PC-9 (cell line): ENCODE measurements around the gene CTAG1B. TPM values are rescaled to one million over a fixed set of nuclear protein-coding genes. Genes with fewer than 3 reads are reported as not detected.

Experiments
- BruUV-seq: library from RNA; stranded (reverse); fragments of 400-500 nt; replicated peaks from 2 replicates; lab custom pipeline; 2021; lab: Mats Ljungman, UMichigan
- CTCF ChIA-PET: fragments of 300-600 bp; sonication (Branson Sonifier 250); formaldehyde crosslinking; loops from one replicate; lab custom pipeline; 2022; ENCODE audit warnings: antibody characterized with exemption; lab: Charles Lee
- POLR2A ChIA-PET: fragments of 300-600 bp; sonication (Branson Sonifier 250); formaldehyde crosslinking; loops from one replicate; lab custom pipeline; 2022; ENCODE audit warnings: antibody characterized with exemption; ENCODE audit not compliant: unreplicated experiment; lab: Charles Lee
- DNase-seq, 2 experiments: peaks; one replicate each; pipeline versions ENCODE4 v3.0.0 to v3.0.0-alpha.2; 2015 to 2022; ENCODE audit warnings: mixed read lengths in 1 of 2
- H2AFZ ChIP-seq: fragments of 200-600 bp; sonication (generic); 2 replicates; pipeline ENCODE4 v1.8.1; 2017; ENCODE audit warnings: antibody characterized with exemption
- H3F3A ChIP-seq: fragments of 200-600 bp; sonication (generic); 2 replicates; pipeline ENCODE4 v1.8.1; 2017; ENCODE audit warnings: antibody characterized with exemption, mild to moderate bottlenecking, low read depth; ENCODE audit not compliant: insufficient read depth
- H3K27ac ChIP-seq: fragments of 200-600 bp; sonication (generic); 2 replicates; pipeline ENCODE4 v1.6.1; 2016; ENCODE audit warnings: mixed run types
- H3K27me3 ChIP-seq: fragments of 200-600 bp; sonication (generic); 2 replicates; pipeline ENCODE4 v1.6.1; 2016; ENCODE audit warnings: low read depth, mixed run types; ENCODE audit not compliant: insufficient read depth
- H3K36me3 ChIP-seq: fragments of 200-600 bp; sonication (generic); 2 replicates; pipeline ENCODE4 v1.6.1; 2016; ENCODE audit warnings: low read depth, mixed run types
- H3K4me1 ChIP-seq: fragments of 200-600 bp; sonication (generic); replicated peaks from 2 replicates; pipeline ENCODE4 v1.6.1; 2016; ENCODE audit warnings: mixed run types; ENCODE audit not compliant: insufficient read depth
- H3K4me2 ChIP-seq: fragments of 200-600 bp; sonication (generic); 2 replicates; pipeline ENCODE4 v1.6.1; 2017; ENCODE audit warnings: mixed run types
- H3K4me3 ChIP-seq: fragments of 200-600 bp; sonication (generic); 2 replicates; pipeline ENCODE4 v1.6.1; 2016; ENCODE audit warnings: mixed run types
- H3K79me2 ChIP-seq: fragments of 200-600 bp; sonication (generic); 2 replicates; pipeline ENCODE4 v1.6.1; 2017; ENCODE audit warnings: low read depth, mixed run types
- H3K9me2 ChIP-seq: fragments of 200-600 bp; sonication (generic); 2 replicates; pipeline ENCODE4 v1.8.1; 2017; ENCODE audit warnings: mild to moderate bottlenecking; ENCODE audit not compliant: insufficient read depth
- H3K9me3 ChIP-seq: fragments of 200-600 bp; sonication (generic); 2 replicates; pipeline ENCODE4 v1.8.1; 2016; ENCODE audit warnings: low read depth; ENCODE audit not compliant: insufficient read depth
- H4K20me1 ChIP-seq: fragments of 200-600 bp; sonication (generic); 2 replicates; pipeline ENCODE4 v1.8.1; 2017; ENCODE audit not compliant: insufficient read depth
- EZH2 ChIP-seq: fragments of 200-600 bp; sonication (generic); IDR thresholded peaks from 2 replicates; pipeline ENCODE4 v1.8.0; 2017; ENCODE audit warnings: antibody characterized with exemption, low read depth
- intact Hi-C: fragments of 100-400 bp; cut with micrococcal nuclease; formaldehyde crosslinking; loops from one replicate; pipeline ENCODE4 v1.10.0; 2022; ENCODE audit not compliant: unreplicated experiment
- total RNA-seq: library from RNA; stranded (reverse); gene quantifications from 2 replicates; pipeline ENCODE4 v1.2.3, GENCODE V29; 2021
- TF ChIP-seq, protein P1 (sequence below): fragments of 200-600 bp; sonication (generic); conservative IDR thresholded peaks from 2 replicates; pipeline ENCODE4 v1.6.1; 2017; ENCODE audit warnings: mixed run types, antibody characterized with exemption, mild to moderate bottlenecking, moderate library complexity

Gene CTAG1B
- total RNA-seq, 1 experiment from 2014 or later = not detected

- no peaks in the 10 kb centered on the region for H3K9me2 ChIP-seq
- BruUV-seq = no TSS peak
- H3K27ac ChIP-seq = no peak overlapping the region
- H3K4me3 ChIP-seq = no peak overlapping the region
- intact Hi-C loops = no loop called here
- TF ChIP-seq, protein P1, sequence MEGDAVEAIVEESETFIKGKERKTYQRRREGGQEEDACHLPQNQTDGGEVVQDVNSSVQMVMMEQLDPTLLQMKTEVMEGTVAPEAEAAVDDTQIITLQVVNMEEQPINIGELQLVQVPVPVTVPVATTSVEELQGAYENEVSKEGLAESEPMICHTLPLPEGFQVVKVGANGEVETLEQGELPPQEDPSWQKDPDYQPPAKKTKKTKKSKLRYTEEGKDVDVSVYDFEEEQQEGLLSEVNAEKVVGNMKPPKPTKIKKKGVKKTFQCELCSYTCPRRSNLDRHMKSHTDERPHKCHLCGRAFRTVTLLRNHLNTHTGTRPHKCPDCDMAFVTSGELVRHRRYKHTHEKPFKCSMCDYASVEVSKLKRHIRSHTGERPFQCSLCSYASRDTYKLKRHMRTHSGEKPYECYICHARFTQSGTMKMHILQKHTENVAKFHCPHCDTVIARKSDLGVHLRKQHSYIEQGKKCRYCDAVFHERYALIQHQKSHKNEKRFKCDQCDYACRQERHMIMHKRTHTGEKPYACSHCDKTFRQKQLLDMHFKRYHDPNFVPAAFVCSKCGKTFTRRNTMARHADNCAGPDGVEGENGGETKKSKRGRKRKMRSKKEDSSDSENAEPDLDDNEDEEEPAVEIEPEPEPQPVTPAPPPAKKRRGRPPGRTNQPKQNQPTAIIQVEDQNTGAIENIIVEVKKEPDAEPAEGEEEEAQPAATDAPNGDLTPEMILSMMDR = no peak
- TF ChIP-seq EZH2 = no peak
- no peak overlapping the region for H3K4me2 ChIP-seq
- H3F3A ChIP-seq = no peaks in the 10 kb centered on the region
- no peaks in the 10 kb centered on the region for H3K9me3 ChIP-seq
- ChIA-PET POLR2A (no interaction called here), CTCF (no interaction called here)
- no peak overlapping the region for H2AFZ ChIP-seq
- no peaks in the 10 kb centered on the region for H4K20me1 ChIP-seq
- no peaks in the 10 kb centered on the region for H3K36me3 ChIP-seq
- no peak for DNase-seq
- H3K27me3 ChIP-seq = peaks cover 36% of the 10 kb centered on the region
- no peaks in the 10 kb centered on the region for H3K4me1 ChIP-seq
- no peaks in the 10 kb centered on the region for H3K79me2 ChIP-seq
Observed at GRCh38 chrX:154652311-154653047, 33.4 kb upstream of the CTAG1B start.

- Histone ChIP-seq H3K36me3 (no peaks in the 10 kb centered on the region), H3K4me3 (no peak overlapping the region), H3K27ac (no peak overlapping the region), H3K9me2 (no peaks in the 10 kb centered on the region), H3K27me3 (peaks cover 21% of the 10 kb centered on the region; the same call in 1 of the 2 replicates), H3K4me1 (no peaks in the 10 kb centered on the region), H3K79me2 (no peaks in the 10 kb centered on the region), H2AFZ (no peak overlapping the region), H3K9me3 (no peaks in the 10 kb centered on the region), H4K20me1 (no peaks in the 10 kb centered on the region), H3F3A (no peaks in the 10 kb centered on the region), H3K4me2 (no peak overlapping the region)
- BruUV-seq = no TSS peak
- CTCF ChIA-PET = no interaction called here
- intact Hi-C loops = no loop called here
- TF ChIP-seq, protein P1 = no peak
- TF ChIP-seq EZH2 = no peak
- DNase-seq = no peak
- POLR2A ChIA-PET = no interaction called here
Observed at GRCh38 chrX:154650221-154650510, 31.1 kb upstream of the CTAG1B start.

DNA sequence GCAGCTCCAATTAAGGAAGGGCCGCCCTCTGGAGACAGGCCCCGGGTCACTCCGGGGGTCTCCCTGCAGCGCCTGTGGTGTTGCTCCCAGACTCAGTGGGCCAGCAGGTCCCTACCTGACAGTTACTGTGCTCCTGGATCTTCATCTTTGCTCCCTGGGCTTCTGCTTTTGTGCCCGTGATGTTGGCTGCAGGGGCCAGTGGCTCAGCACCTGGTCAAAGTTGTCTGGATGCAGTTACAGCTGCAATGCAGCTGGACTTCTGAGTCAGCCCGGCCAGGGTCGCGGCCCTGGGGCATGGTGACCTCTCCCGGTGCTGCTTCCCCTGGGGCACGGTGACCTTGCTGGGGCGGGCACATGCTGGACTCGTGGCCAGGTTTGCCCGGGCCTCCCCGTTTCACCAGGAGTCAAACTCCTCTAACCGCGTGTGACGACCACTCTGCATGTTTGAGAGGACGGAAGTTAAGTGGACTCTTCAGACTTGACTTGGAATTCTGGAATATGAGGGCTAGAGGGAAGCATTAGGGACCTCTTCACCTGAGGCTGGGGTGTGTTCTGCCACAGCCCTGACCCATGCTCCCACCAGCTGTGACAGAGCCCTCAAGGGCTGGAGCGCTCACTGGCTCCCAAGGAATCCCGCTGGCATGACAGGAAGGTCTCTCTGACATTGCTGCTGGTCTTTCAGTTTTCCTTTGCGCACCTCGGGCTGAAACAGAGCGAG lies 30.6 kb upstream of the CTAG1B start:
- H3K9me2 ChIP-seq = no peaks in the 10 kb centered on the region
- intact Hi-C loops = no loop called here
- no peaks in the 10 kb centered on the region for H3K36me3 ChIP-seq
- H4K20me1 ChIP-seq = no peaks in the 10 kb centered on the region
- DNase-seq = no peak
- H3K27me3 ChIP-seq = peaks cover 17% of the 10 kb centered on the region; the same call in 1 of the 2 replicates
- H3F3A ChIP-seq = no peaks in the 10 kb centered on the region
- no TSS peak for BruUV-seq
- no peaks in the 10 kb centered on the region for H3K79me2 ChIP-seq
- H3K4me3 ChIP-seq = no peak overlapping the region
- H3K9me3 ChIP-seq = no peaks in the 10 kb centered on the region
- H3K27ac ChIP-seq = no peak overlapping the region
- TF ChIP-seq, protein P1 = no peak
- no peak for TF ChIP-seq EZH2
- no peaks in the 10 kb centered on the region for H3K4me1 ChIP-seq
- ChIA-PET CTCF (no interaction called here), POLR2A (interaction anchor here (0.6 kb wide), 1 partner anchor 159 kb away, joined by 4 read pairs; no protein-coding TSS in a partner anchor)
- H3K4me2 ChIP-seq = no peak overlapping the region
- H2AFZ ChIP-seq = no peak overlapping the region
